Endodermal cell (in vitro differentiated cells): Measurements from ENCODE around the gene SPG7. TPM values are rescaled to one million over a fixed set of nuclear protein-coding genes. Genes with fewer than 3 reads are reported as not detected.

Experiments used
- DNase-seq: peaks from one replicate; pipeline ENCODE4 v3.0.0-alpha.2; 2017
- H3K27ac ChIP-seq: 2 replicates; pipeline ENCODE4 v1.5.1; 2013; ENCODE audit warnings: mild to moderate bottlenecking, low read depth, low read length, moderate library complexity
- H3K27me3 ChIP-seq: 2 replicates; pipeline ENCODE4 v1.6.1; 2013; ENCODE audit warnings: mild to moderate bottlenecking, low read length, moderate library complexity; ENCODE audit not compliant: insufficient read depth, control insufficient read depth, poor library complexity, severe bottlenecking
- H3K36me3 ChIP-seq: 2 replicates; pipeline ENCODE4 v1.7.0; 2013; ENCODE audit warnings: mild to moderate bottlenecking, low read length, moderate library complexity; ENCODE audit not compliant: control insufficient read depth, insufficient read depth
- H3K4me1 ChIP-seq: one replicate; pipeline ENCODE4 v1.7.0; 2013; ENCODE audit warnings: low read length; ENCODE audit not compliant: control insufficient read depth, insufficient read depth
- H3K4me3 ChIP-seq: 2 replicates; pipeline ENCODE4 v1.5.1; 2013; ENCODE audit warnings: mild to moderate bottlenecking, low read length, moderate library complexity
- H3K9ac ChIP-seq: 2 replicates; pipeline ENCODE4 v1.6.1; 2013; ENCODE audit warnings: mild to moderate bottlenecking, low read length, moderate library complexity; ENCODE audit not compliant: poor library complexity, severe bottlenecking; ENCODE audit errors: extremely low read depth
- H3K9me3 ChIP-seq: 2 replicates; pipeline ENCODE4 v1.6.1; 2013; ENCODE audit warnings: mild to moderate bottlenecking, low read length, moderate library complexity; ENCODE audit not compliant: control insufficient read depth
- H3K27ac Mint-ChIP-seq: 2 replicates; pipeline ENCODE4 v1.8.0; 2020; ENCODE audit warnings: mixed read lengths
- H3K27me3 Mint-ChIP-seq: 2 replicates; pipeline ENCODE4 v1.8.0; 2021; ENCODE audit warnings: mild to moderate bottlenecking, mixed read lengths; ENCODE audit not compliant: insufficient read depth
- H3K36me3 Mint-ChIP-seq: 2 replicates; pipeline ENCODE4 v1.8.0; 2020; ENCODE audit warnings: low read depth, mixed read lengths
- H3K4me1 Mint-ChIP-seq: 2 replicates; pipeline ENCODE4 v1.8.0; 2020; ENCODE audit warnings: mixed read lengths
- H3K4me3 Mint-ChIP-seq: 2 replicates; pipeline ENCODE4 v1.8.0; 2020; ENCODE audit warnings: mild to moderate bottlenecking, moderate library complexity, mixed read lengths
- H3K9me3 Mint-ChIP-seq: 2 replicates; pipeline ENCODE4 v1.8.0; 2020; ENCODE audit warnings: mild to moderate bottlenecking, mixed read lengths
- CTCF ChIP-seq: fragments of 200-600 bp; sonication (generic); conservative IDR thresholded peaks from 2 replicates; pipeline ENCODE4 v1.5.0; 2021; ENCODE audit warnings: antibody characterized with exemption, mild to moderate bottlenecking
- WGBS, 2 experiments: methylation state at CpG; one replicate each; pipeline versions ENCODE4 v1.1.5 to v1.1.7; 2013; ENCODE audit warnings: missing lambda C conversion rate in 2 of 2, mixed read lengths in 1 of 2; ENCODE audit not compliant: insufficient coverage in 1 of 2, insufficient read length in 1 of 2; 5-methylcytosine and 5-hydroxymethylcytosine counted together
- total RNA-seq, 2 donors: library from RNA; stranded (reverse); fragmentation: NEBNext Ultra II Directional in 1 of 2; extraction: Animal tissue kit (Norgen Biotek cat#: 25700) in 1 of 2; gene quantifications; 2 replicates in 1 of 2; 3 replicates in 1 of 2; pipeline ENCODE4 v1.2.1, GENCODE V29; 2021

Gene SPG7
- total RNA-seq, 2 donors from 2014 or later = 153 to 156 TPM

GRCh38 chr16:89598199-89598598, 90.0 kb downstream of the SPG7 start:
- H3K4me3 Mint-ChIP-seq = no peak overlapping the region
- no peaks in the 10 kb centered on the region for H3K9me3 Mint-ChIP-seq
- no peak for TF ChIP-seq CTCF
- H3K4me3 ChIP-seq = no peak overlapping the region
- no peaks in the 10 kb centered on the region for H3K9me3 ChIP-seq
- H3K27me3 ChIP-seq = no peaks in the 10 kb centered on the region
- H3K27ac ChIP-seq = no peak overlapping the region
- H3K36me3 ChIP-seq = no peaks in the 10 kb centered on the region
- H3K36me3 Mint-ChIP-seq = no peaks in the 10 kb centered on the region
- no peak overlapping the region for H3K9ac ChIP-seq
- H3K4me1 Mint-ChIP-seq = peaks cover 7% of the 10 kb centered on the region
- no peak overlapping the region for H3K27ac Mint-ChIP-seq
- H3K4me1 ChIP-seq = no peaks in the 10 kb centered on the region
- no peaks in the 10 kb centered on the region for H3K27me3 Mint-ChIP-seq
- WGBS, 2 experiments = 83 to 90% methylated on average over 2 to 3 of the region's 14 CpGs
- no peak for DNase-seq

- H3K27ac ChIP-seq = no peak overlapping the region
- H3K27ac Mint-ChIP-seq = no peak overlapping the region
Observed at GRCh38 chr16:89599451-89599858, 91.3 kb downstream of the SPG7 start.

GRCh38 chr16:89599902-89600301, 91.7 kb downstream of the SPG7 start:
- Histone ChIP-seq H3K4me3 (no peak overlapping the region), H3K27me3 (no peaks in the 10 kb centered on the region), H3K27ac (no peak overlapping the region), H3K9ac (no peak overlapping the region), H3K4me1 (no peaks in the 10 kb centered on the region), H3K36me3 (no peaks in the 10 kb centered on the region), H3K9me3 (no peaks in the 10 kb centered on the region)
- TF ChIP-seq CTCF = no peak
- Mint-ChIP-seq H3K27ac (no peak overlapping the region), H3K4me3 (no peak overlapping the region), H3K4me1 (peaks cover 7% of the 10 kb centered on the region), H3K36me3 (no peaks in the 10 kb centered on the region), H3K27me3 (no peaks in the 10 kb centered on the region), H3K9me3 (no peaks in the 10 kb centered on the region)
- WGBS, 2 experiments = 92 to 94% methylated on average over 7 to 10 of the region's 10 CpGs
- DNase-seq = no peak

More at GRCh38 chr16:89599451-89599858, 91.3 kb downstream of the SPG7 start:
- Histone ChIP-seq H3K4me1 (no peaks in the 10 kb centered on the region), H3K27me3 (no peaks in the 10 kb centered on the region), H3K9ac (no peak overlapping the region), H3K36me3 (no peaks in the 10 kb centered on the region), H3K9me3 (no peaks in the 10 kb centered on the region), H3K4me3 (no peak overlapping the region)
- H3K27me3 Mint-ChIP-seq = no peaks in the 10 kb centered on the region
- TF ChIP-seq CTCF = peak; percentile 79
- H3K4me3 Mint-ChIP-seq = no peak overlapping the region
- H3K4me1 Mint-ChIP-seq = peaks cover 7% of the 10 kb centered on the region
- 45 to 47% methylated on average over 5 to 8 of the region's 8 CpGs for WGBS, 2 experiments
- H3K9me3 Mint-ChIP-seq = no peaks in the 10 kb centered on the region
- DNase-seq = peak; percentile 95
- no peaks in the 10 kb centered on the region for H3K36me3 Mint-ChIP-seq
